Keratinocyte (primary cell): Measurements from ENCODE around the gene TAS2R13. TPM values are rescaled to one million over a fixed set of nuclear protein-coding genes. Genes with fewer than 3 reads are reported as not detected.
A peak's percentile ranks its signal among the peaks of the same experiment; 100 is the strongest.

Source experiments
- DNase-seq: peaks from one replicate; pipeline ENCODE4 v3.0.0-alpha.2; 2011; ENCODE audit warnings: low read depth, missing footprints, low spot score
- FAIRE-seq: peaks from 2 replicates; lab custom pipeline; 2011; peaks lifted over from hg19 to GRCh38; lab: Jason Lieb, UNC
- H2AFZ ChIP-seq: 2 replicates; pipeline ENCODE4 v1.6.0; 2012; ENCODE audit warnings: low read length, control low read depth, inconsistent platforms; ENCODE audit not compliant: control insufficient read depth
- H3K27ac ChIP-seq: 2 replicates; pipeline ENCODE4 v1.5.1; 2011; ENCODE audit warnings: low read length; ENCODE audit not compliant: control insufficient read depth, insufficient read depth
- H3K27me3 ChIP-seq: 3 replicates; pipeline ENCODE4 v1.6.0; 2011; ENCODE audit warnings: low read length; ENCODE audit not compliant: control insufficient read depth, insufficient read depth; ENCODE audit errors: extremely low read depth
- H3K36me3 ChIP-seq, 2 experiments: 2 replicates in 1 of 2; 3 replicates in 1 of 2; pipeline ENCODE4 v1.5.1; 2011; ENCODE audit warnings: low read length in 2 of 2, mild to moderate bottlenecking in 1 of 2; ENCODE audit not compliant: control insufficient read depth in 2 of 2, insufficient read depth in 2 of 2; ENCODE audit errors: extremely low read depth in 1 of 2
- H3K4me1 ChIP-seq: 3 replicates; pipeline ENCODE4 v1.5.1; 2011; ENCODE audit warnings: low read length; ENCODE audit not compliant: control insufficient read depth, insufficient read depth; ENCODE audit errors: extremely low read depth
- H3K4me2 ChIP-seq: 3 replicates; pipeline ENCODE4 v1.6.0; 2011; ENCODE audit warnings: low read depth, low read length; ENCODE audit not compliant: control insufficient read depth, insufficient read depth; ENCODE audit errors: extremely low read depth
- H3K4me3 ChIP-seq, 3 experiments: fragments of 200-600 bp in 1 of 3; sonication (generic) in 1 of 3; 2 replicates in 2 of 3; 3 replicates in 1 of 3; pipeline ENCODE4 v1.5.1; 2011 to 2016; ENCODE audit warnings: low read length in 3 of 3, mild to moderate bottlenecking in 3 of 3, control low read depth in 2 of 3, inconsistent platforms in 1 of 3, low read depth in 1 of 3, mixed read lengths in 1 of 3, mixed run types in 1 of 3, moderate library complexity in 1 of 3; ENCODE audit not compliant: control insufficient read depth in 2 of 3, insufficient read depth in 2 of 3; ENCODE audit errors: extremely low read depth in 1 of 3
- H3K79me2 ChIP-seq: 2 replicates; pipeline ENCODE4 v1.6.0; 2012; ENCODE audit warnings: low read length; ENCODE audit not compliant: control insufficient read depth, insufficient read depth
- H3K9ac ChIP-seq: 3 replicates; pipeline ENCODE4 v1.6.0; 2011; ENCODE audit warnings: low read length; ENCODE audit not compliant: control insufficient read depth, insufficient read depth; ENCODE audit errors: extremely low read depth
- H3K9me1 ChIP-seq: 3 replicates; pipeline ENCODE4 v1.6.0; 2011; ENCODE audit warnings: low read length; ENCODE audit not compliant: control insufficient read depth, insufficient read depth; ENCODE audit errors: extremely low read depth
- H3K9me3 ChIP-seq: 2 replicates; pipeline ENCODE4 v1.5.1; 2012; ENCODE audit warnings: low read depth, low read length; ENCODE audit not compliant: control insufficient read depth
- H4K20me1 ChIP-seq: 3 replicates; pipeline ENCODE4 v1.6.0; 2011; ENCODE audit warnings: low read length; ENCODE audit not compliant: control insufficient read depth, insufficient read depth; ENCODE audit errors: extremely low read depth
- EZH2 ChIP-seq: IDR thresholded peaks from one replicate; pipeline ENCODE4 v1.6.1; 2012; ENCODE audit warnings: inconsistent platforms, mild to moderate bottlenecking, low read length, moderate library complexity
- dilution Hi-C: fragments of 300-500 bp; cut with MboI; formaldehyde crosslinking; loops from one replicate; pipeline ENCODE4 v1.7.0; 2020; ENCODE audit warnings: low sequenced_read_pairs; ENCODE audit not compliant: extremely low pct_ligation_motif_present
- polyA plus RNA-seq, 5 experiments: library from polyadenylated mRNA; depleted of rRNA in 3 of 5; stranded (reverse) in 3 of 5; stranded (forward) in 1 of 5; unstranded in 1 of 5; fragments of >200 nt; gene quantifications; 1 replicate in 1 of 5; 2 replicates in 3 of 5; 3 replicates in 1 of 5; pipeline versions ENCODE4 v1.2.1 to v1.2.3, GENCODE V29; 2011 to 2012; ENCODE audit warnings: missing spikeins in 2 of 5, low read depth in 1 of 5, low replicate concordance in 1 of 5
- TF ChIP-seq, protein P1 (sequence below), 3 experiments: IDR thresholded peaks in 1 of 3; conservative IDR thresholded peaks in 1 of 3; optimal IDR thresholded peaks in 1 of 3; 2 replicates in 2 of 3; 3 replicates in 1 of 3; pipeline versions ENCODE3 to v1.5.1; 2011; ENCODE audit warnings: low read length in 3 of 3, mild to moderate bottlenecking in 3 of 3, moderate library complexity in 2 of 3, control low read depth in 1 of 3, inconsistent platforms in 1 of 3; ENCODE audit not compliant: insufficient read depth in 2 of 3; ENCODE audit errors: extremely low read depth in 1 of 3

TAS2R13 gene
- polyA plus RNA-seq, 1 donor (not counting 4 experiments of a cell fraction or from before 2014, with no cell fraction given), result 0.14 TPM

DNA sequence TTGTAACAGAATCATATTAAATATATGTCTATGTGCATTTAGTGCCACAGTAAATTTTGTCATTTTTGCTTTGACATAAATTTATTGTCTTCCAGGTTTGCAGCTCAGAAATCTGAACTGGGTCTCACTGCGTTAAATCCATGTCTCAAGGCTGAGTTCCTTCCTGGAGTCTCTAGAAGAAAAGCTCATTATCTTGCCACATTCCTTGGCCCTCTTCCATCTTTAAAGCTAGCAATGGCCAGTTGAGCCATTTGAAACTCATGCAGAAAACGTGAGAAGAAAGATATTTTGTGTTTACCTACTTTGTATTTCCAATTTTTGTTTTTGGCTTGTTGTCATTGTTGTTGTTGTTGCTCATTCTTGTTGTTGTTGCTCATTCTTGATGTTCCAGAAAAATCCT lies 36.0 kb downstream of the TAS2R13 start:
- no peaks in the 10 kb centered on the region for H3K27me3 ChIP-seq
- no peak overlapping the region for H3K9ac ChIP-seq
- no peaks in the 10 kb centered on the region for H3K9me3 ChIP-seq
- dilution Hi-C loops, result no loop called here
- no peak overlapping the region for H3K4me2 ChIP-seq
- DNase-seq (no peak), FAIRE-seq (no peak)
- no peak overlapping the region for H2AFZ ChIP-seq
- H4K20me1 ChIP-seq, result no peaks in the 10 kb centered on the region
- no peaks in the 10 kb centered on the region for H3K9me1 ChIP-seq
- H3K4me1 ChIP-seq, result no peaks in the 10 kb centered on the region
- TF ChIP-seq EZH2, result no peak
- TF ChIP-seq, protein P1, sequence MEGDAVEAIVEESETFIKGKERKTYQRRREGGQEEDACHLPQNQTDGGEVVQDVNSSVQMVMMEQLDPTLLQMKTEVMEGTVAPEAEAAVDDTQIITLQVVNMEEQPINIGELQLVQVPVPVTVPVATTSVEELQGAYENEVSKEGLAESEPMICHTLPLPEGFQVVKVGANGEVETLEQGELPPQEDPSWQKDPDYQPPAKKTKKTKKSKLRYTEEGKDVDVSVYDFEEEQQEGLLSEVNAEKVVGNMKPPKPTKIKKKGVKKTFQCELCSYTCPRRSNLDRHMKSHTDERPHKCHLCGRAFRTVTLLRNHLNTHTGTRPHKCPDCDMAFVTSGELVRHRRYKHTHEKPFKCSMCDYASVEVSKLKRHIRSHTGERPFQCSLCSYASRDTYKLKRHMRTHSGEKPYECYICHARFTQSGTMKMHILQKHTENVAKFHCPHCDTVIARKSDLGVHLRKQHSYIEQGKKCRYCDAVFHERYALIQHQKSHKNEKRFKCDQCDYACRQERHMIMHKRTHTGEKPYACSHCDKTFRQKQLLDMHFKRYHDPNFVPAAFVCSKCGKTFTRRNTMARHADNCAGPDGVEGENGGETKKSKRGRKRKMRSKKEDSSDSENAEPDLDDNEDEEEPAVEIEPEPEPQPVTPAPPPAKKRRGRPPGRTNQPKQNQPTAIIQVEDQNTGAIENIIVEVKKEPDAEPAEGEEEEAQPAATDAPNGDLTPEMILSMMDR (optimal IDR thresholded peaks at IDR 0.05 in 1 of 3, IDR thresholded peaks at IDR 0.05 in 1 of 3, conservative IDR thresholded peaks at IDR 0.05 in 1 of 3; ENCODE audit: extremely low read depth in 1 of 3, insufficient read depth in 2 of 3, low read length in 3 of 3), result no peak
- H3K36me3 ChIP-seq, result peaks cover 0 to 3% of the 10 kb centered on the region in 2 experiments
- H3K27ac ChIP-seq, result no peak overlapping the region
- no peak overlapping the region for H3K4me3 ChIP-seq
- no peaks in the 10 kb centered on the region for H3K79me2 ChIP-seq

GRCh38 chr12:10867381-10867780 lies 42.0 kb downstream of the TAS2R13 start:
- Histone ChIP-seq H3K27me3 (no peaks in the 10 kb centered on the region), H3K4me1 (no peaks in the 10 kb centered on the region), H3K9me1 (no peaks in the 10 kb centered on the region), H3K4me3 (no peak overlapping the region), H3K9me3 (no peaks in the 10 kb centered on the region), H4K20me1 (no peaks in the 10 kb centered on the region), H3K4me2 (no peak overlapping the region), H3K79me2 (no peaks in the 10 kb centered on the region), H2AFZ (no peak overlapping the region), H3K36me3 (no peaks in the 10 kb centered on the region), H3K9ac (no peak overlapping the region), H3K27ac (no peak overlapping the region)
- TF ChIP-seq EZH2, result no peak
- TF ChIP-seq, protein P1 (optimal IDR thresholded peaks at IDR 0.05 in 1 of 3, IDR thresholded peaks at IDR 0.05 in 1 of 3, conservative IDR thresholded peaks at IDR 0.05 in 1 of 3; ENCODE audit: extremely low read depth in 1 of 3, insufficient read depth in 2 of 3, low read length in 3 of 3), result peak; percentile 13 to 50 (median 22)
- DNase-seq (no peak), FAIRE-seq (no peak)
- dilution Hi-C loops, result no loop called here
